Chondrocyte (in vitro differentiated cells): ENCODE measurements around the gene OR4D5. TPM values are rescaled to one million over a fixed set of nuclear protein-coding genes. Genes with fewer than 3 reads are reported as not detected.

Experiments
- DNase-seq: peaks from one replicate; pipeline ENCODE4 v3.0.0; 2021; ENCODE audit warnings: mixed read lengths, low spot score
- H3K27ac Mint-ChIP-seq: one replicate; pipeline ENCODE4 v1.8.0; 2021; ENCODE audit warnings: mild to moderate bottlenecking, moderate library complexity, mixed read lengths; ENCODE audit not compliant: unreplicated experiment
- H3K27me3 Mint-ChIP-seq: 2 replicates; pipeline ENCODE4 v1.8.0; 2021; ENCODE audit warnings: low read depth, mixed read lengths
- H3K36me3 Mint-ChIP-seq: 2 replicates; pipeline ENCODE4 v1.8.0; 2021; ENCODE audit warnings: low read depth, mixed read lengths
- H3K4me1 Mint-ChIP-seq: 2 replicates; pipeline ENCODE4 v1.8.0; 2021; ENCODE audit warnings: low read depth, mild to moderate bottlenecking, mixed read lengths
- H3K4me3 Mint-ChIP-seq: one replicate; pipeline ENCODE4 v1.8.0; 2021; ENCODE audit warnings: mild to moderate bottlenecking, moderate library complexity, mixed read lengths; ENCODE audit not compliant: unreplicated experiment
- H3K9me3 Mint-ChIP-seq: 2 replicates; pipeline ENCODE4 v1.8.0; 2021; ENCODE audit warnings: low read depth, mixed read lengths
- total RNA-seq: library from RNA; stranded (reverse); gene quantifications from 3 replicates; pipeline ENCODE4 v1.2.1, GENCODE V29; 2021
- TF ChIP-seq, protein P1 (sequence below): fragments of 200-600 bp; sonication (generic); IDR thresholded peaks from 2 replicates; pipeline ENCODE4 v1.5.0; 2021; ENCODE audit warnings: antibody characterized with exemption, mild to moderate bottlenecking, moderate library complexity

The OR4D5 gene
- total RNA-seq, 1 donor from 2014 or later = not detected

DNA sequence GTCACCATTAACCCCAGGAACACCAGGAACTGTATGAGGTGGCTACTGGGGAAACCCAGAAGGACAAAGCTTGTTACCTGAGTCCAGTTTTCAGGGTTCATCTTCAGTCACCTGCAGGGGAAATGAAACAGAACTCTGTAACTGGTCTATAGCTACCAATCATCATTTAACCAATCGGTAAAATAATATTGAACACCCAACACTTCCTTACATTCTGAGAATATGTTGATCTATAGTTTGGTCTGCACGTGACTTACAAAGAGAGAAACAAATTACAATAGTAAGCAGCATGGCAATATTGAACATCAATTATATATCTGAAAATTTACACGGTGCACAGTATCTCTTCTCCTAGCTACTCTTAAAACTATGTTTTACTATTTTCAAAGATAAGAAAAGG is 4.3 kb downstream of the OR4D5 start, which contains the start of gene OR6T1:
OR6T1 (minus strand) TSS at position 101 of the 400 bp plus-strand sequence; CDS start at position 101, 0 bp downstream.
- no peak for DNase-seq
- H3K9me3 Mint-ChIP-seq = peaks cover 4% of the 10 kb centered on the region
- H3K27me3 Mint-ChIP-seq = peaks cover 2% of the 10 kb centered on the region
- H3K4me1 Mint-ChIP-seq = no peaks in the 10 kb centered on the region
- H3K27ac Mint-ChIP-seq = no peak within 1 kb of the TSS
- TF ChIP-seq, protein P1, sequence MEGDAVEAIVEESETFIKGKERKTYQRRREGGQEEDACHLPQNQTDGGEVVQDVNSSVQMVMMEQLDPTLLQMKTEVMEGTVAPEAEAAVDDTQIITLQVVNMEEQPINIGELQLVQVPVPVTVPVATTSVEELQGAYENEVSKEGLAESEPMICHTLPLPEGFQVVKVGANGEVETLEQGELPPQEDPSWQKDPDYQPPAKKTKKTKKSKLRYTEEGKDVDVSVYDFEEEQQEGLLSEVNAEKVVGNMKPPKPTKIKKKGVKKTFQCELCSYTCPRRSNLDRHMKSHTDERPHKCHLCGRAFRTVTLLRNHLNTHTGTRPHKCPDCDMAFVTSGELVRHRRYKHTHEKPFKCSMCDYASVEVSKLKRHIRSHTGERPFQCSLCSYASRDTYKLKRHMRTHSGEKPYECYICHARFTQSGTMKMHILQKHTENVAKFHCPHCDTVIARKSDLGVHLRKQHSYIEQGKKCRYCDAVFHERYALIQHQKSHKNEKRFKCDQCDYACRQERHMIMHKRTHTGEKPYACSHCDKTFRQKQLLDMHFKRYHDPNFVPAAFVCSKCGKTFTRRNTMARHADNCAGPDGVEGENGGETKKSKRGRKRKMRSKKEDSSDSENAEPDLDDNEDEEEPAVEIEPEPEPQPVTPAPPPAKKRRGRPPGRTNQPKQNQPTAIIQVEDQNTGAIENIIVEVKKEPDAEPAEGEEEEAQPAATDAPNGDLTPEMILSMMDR = no peak
- no peaks in the 10 kb centered on the region for H3K36me3 Mint-ChIP-seq
- no peak within 1 kb of the TSS for H3K4me3 Mint-ChIP-seq

DNA sequence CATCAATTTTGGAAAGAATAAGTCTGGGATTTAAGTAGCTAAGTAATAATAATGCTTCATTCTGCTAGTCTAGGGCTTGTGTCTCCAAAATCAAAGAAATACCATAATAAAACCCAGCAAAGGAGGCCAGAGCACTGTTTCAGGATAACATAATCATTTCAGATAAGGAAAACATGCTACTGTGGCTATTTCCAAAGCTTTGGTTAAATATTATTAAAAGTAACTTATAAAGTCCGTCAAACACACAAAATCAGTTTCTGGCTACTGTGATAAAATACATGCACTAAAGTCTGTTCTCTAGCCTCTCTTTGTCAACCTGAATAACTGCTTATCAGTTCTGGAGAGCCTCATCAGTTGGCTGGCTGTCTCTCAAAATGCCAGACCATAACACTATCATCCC is 5.7 kb downstream of the OR4D5 start:
- no peaks in the 10 kb centered on the region for H3K4me1 Mint-ChIP-seq
- H3K27ac Mint-ChIP-seq = no peak overlapping the region
- H3K36me3 Mint-ChIP-seq = no peaks in the 10 kb centered on the region
- H3K4me3 Mint-ChIP-seq = no peak overlapping the region
- TF ChIP-seq, protein P1 = no peak
- no peak for DNase-seq
- peaks cover 2% of the 10 kb centered on the region for H3K27me3 Mint-ChIP-seq
- H3K9me3 Mint-ChIP-seq = no peaks in the 10 kb centered on the region

DNA sequence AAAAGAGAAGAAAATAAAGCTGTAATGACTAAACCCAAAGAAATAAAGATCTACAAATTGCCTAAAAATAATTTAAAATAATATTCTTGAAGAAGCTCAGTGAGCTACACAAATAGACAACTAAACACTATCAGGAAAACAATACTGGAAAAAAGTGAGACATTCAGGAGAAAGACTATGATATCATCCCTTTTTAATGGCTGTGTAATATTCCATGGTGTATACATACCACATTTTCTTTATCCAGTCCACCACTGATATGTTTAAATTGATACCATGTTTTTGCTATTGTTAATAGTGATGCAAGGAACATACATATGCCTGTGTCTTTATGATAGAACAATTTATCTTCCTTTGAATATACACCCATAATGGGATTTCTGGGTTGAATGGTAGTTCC is 17.3 kb downstream of the OR4D5 start:
- Mint-ChIP-seq H3K9me3 (peaks cover 25% of the 10 kb centered on the region), H3K36me3 (no peaks in the 10 kb centered on the region), H3K27ac (no peak overlapping the region), H3K4me1 (no peaks in the 10 kb centered on the region), H3K27me3 (peaks cover 4% of the 10 kb centered on the region), H3K4me3 (no peak overlapping the region)
- TF ChIP-seq, protein P1 = no peak
- DNase-seq = no peak

DNA sequence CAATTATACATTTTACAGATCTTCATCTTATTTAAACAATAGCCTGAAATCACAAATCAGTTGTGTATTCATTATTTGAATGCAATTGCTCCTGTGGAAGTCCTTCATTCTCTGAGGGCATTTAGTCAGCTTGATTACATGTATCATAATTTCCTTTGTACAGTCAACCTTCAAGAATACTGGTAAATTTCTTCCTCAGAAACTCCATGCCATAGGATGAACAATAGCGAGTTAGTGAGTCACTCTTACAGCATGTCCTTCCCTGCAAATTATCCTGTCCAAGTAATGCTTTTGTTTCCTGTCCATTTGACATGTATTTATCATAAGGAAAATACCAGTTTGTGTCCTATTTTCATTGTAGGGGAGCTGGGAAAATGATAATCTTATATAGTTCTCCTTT is 34.4 kb downstream of the OR4D5 start:
- Mint-ChIP-seq H3K27ac (no peak overlapping the region), H3K4me1 (no peaks in the 10 kb centered on the region), H3K27me3 (peaks cover 3% of the 10 kb centered on the region), H3K9me3 (peaks cover 3% of the 10 kb centered on the region), H3K36me3 (no peaks in the 10 kb centered on the region), H3K4me3 (no peak overlapping the region)
- TF ChIP-seq, protein P1 = no peak
- DNase-seq = no peak

DNA sequence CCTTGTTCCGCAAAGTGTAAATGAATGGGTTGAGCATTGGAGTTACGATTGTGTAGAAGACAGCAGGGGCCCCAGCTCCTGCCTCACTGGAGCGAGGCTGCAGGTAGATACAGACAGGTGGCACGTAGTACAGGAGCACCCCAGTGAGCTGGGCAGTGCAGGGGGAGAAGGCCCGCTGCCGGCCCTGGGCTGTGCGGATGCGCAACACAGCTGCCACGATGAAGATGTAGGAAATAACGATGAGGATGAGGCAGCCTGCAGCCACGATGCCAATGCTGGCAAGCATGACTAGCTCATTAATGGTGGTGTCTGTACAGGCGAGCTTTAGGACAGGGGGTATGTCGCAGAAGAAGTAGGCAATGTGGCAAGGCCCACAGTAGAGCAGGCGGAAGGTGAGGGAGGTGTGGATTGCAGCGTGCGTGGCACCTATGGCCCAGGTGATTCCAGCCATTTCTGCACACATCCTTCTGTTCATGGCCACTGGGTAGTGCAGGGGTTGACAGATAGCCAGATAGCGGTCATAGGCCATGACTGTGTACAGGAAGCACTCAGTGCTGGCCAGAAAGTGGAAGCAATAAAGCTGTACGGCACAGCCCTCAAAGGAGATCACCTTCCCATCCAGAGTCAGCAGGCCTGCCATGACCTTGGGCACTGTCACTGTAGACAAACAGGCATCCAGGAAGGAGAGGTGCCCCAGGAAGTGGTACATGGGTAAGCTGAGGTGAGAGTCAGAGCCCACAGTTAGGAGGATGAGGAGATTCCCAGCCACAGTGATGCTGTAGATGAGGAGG is 37.5 kb downstream of the OR4D5 start:
- Mint-ChIP-seq H3K9me3 (peaks cover 4% of the 10 kb centered on the region), H3K4me3 (no peak overlapping the region), H3K27ac (no peak overlapping the region), H3K4me1 (no peaks in the 10 kb centered on the region), H3K36me3 (no peaks in the 10 kb centered on the region), H3K27me3 (no peaks in the 10 kb centered on the region)
- DNase-seq = no peak
- TF ChIP-seq, protein P1 = no peak
